ENCODE measurements around the gene CNTNAP2. TPM values are rescaled to one million over a fixed set of nuclear protein-coding genes. Genes with fewer than 3 reads are reported as not detected.

The CNTNAP2 gene
- total RNA-seq, 1 experiment from 2014 or later = 60.0 TPM

GRCh38 chr7:148241700-148242293, 2125.2 kb downstream of the CNTNAP2 start:
- H3K9me3 ChIP-seq (ENCODE audit: low read depth, low read length, poor library complexity, severe bottlenecking) = no peaks in the 10 kb centered on the region
- TF ChIP-seq EZH2 (IDR thresholded peaks at IDR 0.05; ENCODE audit: borderline replicate concordance, low read depth, low read length, poor library complexity, severe bottlenecking) = no peak
- no peak for TF ChIP-seq CTCF (conservative IDR thresholded peaks at IDR 0.05; ENCODE audit: low read depth, low read length)
- H3K27me3 ChIP-seq (replicated peaks; ENCODE audit: insufficient read depth, low read depth, low read length, poor library complexity) = no peaks in the 10 kb centered on the region
- ChIA-PET CTCF (interaction anchor here (0.6 to 1.0 kb wide), 3 partner anchors 21 to 810 kb away, joined by 3 to 6 read pairs (median 5); no protein-coding TSS in a partner anchor), POLR2A (ENCODE audit: low non-redundant PET) (no interaction called here)
- BruUV-seq (replicated peaks) = no TSS peak
- H3K4me1 ChIP-seq (ENCODE audit: insufficient read depth, low read length, poor library complexity, severe bottlenecking) = no peaks in the 10 kb centered on the region
- H3K36me3 ChIP-seq (ENCODE audit: insufficient read depth, low read length, poor library complexity, severe bottlenecking) = no peaks in the 10 kb centered on the region
- no peak for DNase-seq (ENCODE audit: low spot score)
- H3K4me3 ChIP-seq (ENCODE audit: low read depth, low read length, poor library complexity, severe bottlenecking) = no peak overlapping the region
- intact Hi-C loops (cut with micrococcal nuclease; ENCODE audit: unreplicated experiment) = no loop called here
- H3K27ac ChIP-seq (ENCODE audit: low read depth, low read length, poor library complexity, severe bottlenecking) = no peak overlapping the region

GRCh38 chr7:148242294-148242821, 2125.8 kb downstream of the CNTNAP2 start:
- no peaks in the 10 kb centered on the region for H3K27me3 ChIP-seq (replicated peaks; ENCODE audit: insufficient read depth, low read depth, low read length, poor library complexity)
- H3K4me1 ChIP-seq (ENCODE audit: insufficient read depth, low read length, poor library complexity, severe bottlenecking) = no peaks in the 10 kb centered on the region
- H3K36me3 ChIP-seq (ENCODE audit: insufficient read depth, low read length, poor library complexity, severe bottlenecking) = no peaks in the 10 kb centered on the region
- DNase-seq (ENCODE audit: low spot score) = peak; percentile 77
- POLR2A ChIA-PET (ENCODE audit: low non-redundant PET) = no interaction called here
- TF ChIP-seq CTCF (conservative IDR thresholded peaks at IDR 0.05; ENCODE audit: low read depth, low read length) = peak; percentile 87
- no peak for TF ChIP-seq EZH2 (IDR thresholded peaks at IDR 0.05; ENCODE audit: borderline replicate concordance, low read depth, low read length, poor library complexity, severe bottlenecking)
- CTCF ChIA-PET = interaction anchor here (0.6 to 1.0 kb wide), 3 partner anchors 20 to 810 kb away, joined by 3 to 6 read pairs (median 5); no protein-coding TSS in a partner anchor
- BruUV-seq (replicated peaks) = no TSS peak
- no peaks in the 10 kb centered on the region for H3K9me3 ChIP-seq (ENCODE audit: low read depth, low read length, poor library complexity, severe bottlenecking)
- intact Hi-C loops (cut with micrococcal nuclease; ENCODE audit: unreplicated experiment) = no loop called here
- H3K27ac ChIP-seq (ENCODE audit: low read depth, low read length, poor library complexity, severe bottlenecking) = no peak overlapping the region
- no peak overlapping the region for H3K4me3 ChIP-seq (ENCODE audit: low read depth, low read length, poor library complexity, severe bottlenecking)

GRCh38 chr7:148245381-148245780, 2128.8 kb downstream of the CNTNAP2 start:
- H3K4me1 ChIP-seq (ENCODE audit: insufficient read depth, low read length, poor library complexity, severe bottlenecking) = no peaks in the 10 kb centered on the region
- DNase-seq (ENCODE audit: low spot score) = no peak
- CTCF ChIA-PET = no interaction called here
- POLR2A ChIA-PET (ENCODE audit: low non-redundant PET) = no interaction called here
- no peak overlapping the region for H3K4me3 ChIP-seq (ENCODE audit: low read depth, low read length, poor library complexity, severe bottlenecking)
- BruUV-seq (replicated peaks) = no TSS peak
- no peaks in the 10 kb centered on the region for H3K27me3 ChIP-seq (replicated peaks; ENCODE audit: insufficient read depth, low read depth, low read length, poor library complexity)
- TF ChIP-seq EZH2 (IDR thresholded peaks at IDR 0.05; ENCODE audit: borderline replicate concordance, low read depth, low read length, poor library complexity, severe bottlenecking) (no peak), CTCF (conservative IDR thresholded peaks at IDR 0.05; ENCODE audit: low read depth, low read length) (no peak)
- intact Hi-C loops (cut with micrococcal nuclease; ENCODE audit: unreplicated experiment) = no loop called here
- no peaks in the 10 kb centered on the region for H3K36me3 ChIP-seq (ENCODE audit: insufficient read depth, low read length, poor library complexity, severe bottlenecking)
- no peak overlapping the region for H3K27ac ChIP-seq (ENCODE audit: low read depth, low read length, poor library complexity, severe bottlenecking)
- no peaks in the 10 kb centered on the region for H3K9me3 ChIP-seq (ENCODE audit: low read depth, low read length, poor library complexity, severe bottlenecking)
